PC-9 (cell line): ENCODE results near the gene IGF1.

Experiments
- EZH2 ChIP-seq: fragments of 200-600 bp; sonication (generic); IDR thresholded peaks from 2 replicates; pipeline ENCODE4 v1.8.0; 2017; ENCODE audit warnings: antibody characterized with exemption, low read depth
- TF ChIP-seq, protein P1 (sequence below): fragments of 200-600 bp; sonication (generic); conservative IDR thresholded peaks from 2 replicates; pipeline ENCODE4 v1.6.1; 2017; ENCODE audit warnings: mixed run types, antibody characterized with exemption, mild to moderate bottlenecking, moderate library complexity

DNA sequence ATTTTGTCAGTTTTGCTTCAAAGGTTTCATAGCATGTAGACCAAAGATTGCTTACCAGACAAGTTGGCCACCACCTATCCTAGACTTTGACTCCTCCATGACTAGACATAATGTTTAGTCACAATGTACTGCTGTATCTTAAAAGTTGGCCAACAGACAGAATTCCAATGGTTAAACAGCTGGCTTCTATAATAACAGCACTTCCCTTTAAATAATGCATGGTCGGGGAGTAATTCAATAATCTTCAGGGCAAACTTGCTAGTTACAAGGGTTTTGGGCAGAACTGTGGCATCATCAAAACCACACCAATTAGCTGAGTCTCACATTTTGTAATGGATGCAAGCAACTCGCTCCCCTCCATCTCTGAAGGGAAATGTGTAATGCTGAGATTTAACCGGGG lies 56.9 kb downstream of the IGF1 start:
- TF ChIP-seq, protein P1, sequence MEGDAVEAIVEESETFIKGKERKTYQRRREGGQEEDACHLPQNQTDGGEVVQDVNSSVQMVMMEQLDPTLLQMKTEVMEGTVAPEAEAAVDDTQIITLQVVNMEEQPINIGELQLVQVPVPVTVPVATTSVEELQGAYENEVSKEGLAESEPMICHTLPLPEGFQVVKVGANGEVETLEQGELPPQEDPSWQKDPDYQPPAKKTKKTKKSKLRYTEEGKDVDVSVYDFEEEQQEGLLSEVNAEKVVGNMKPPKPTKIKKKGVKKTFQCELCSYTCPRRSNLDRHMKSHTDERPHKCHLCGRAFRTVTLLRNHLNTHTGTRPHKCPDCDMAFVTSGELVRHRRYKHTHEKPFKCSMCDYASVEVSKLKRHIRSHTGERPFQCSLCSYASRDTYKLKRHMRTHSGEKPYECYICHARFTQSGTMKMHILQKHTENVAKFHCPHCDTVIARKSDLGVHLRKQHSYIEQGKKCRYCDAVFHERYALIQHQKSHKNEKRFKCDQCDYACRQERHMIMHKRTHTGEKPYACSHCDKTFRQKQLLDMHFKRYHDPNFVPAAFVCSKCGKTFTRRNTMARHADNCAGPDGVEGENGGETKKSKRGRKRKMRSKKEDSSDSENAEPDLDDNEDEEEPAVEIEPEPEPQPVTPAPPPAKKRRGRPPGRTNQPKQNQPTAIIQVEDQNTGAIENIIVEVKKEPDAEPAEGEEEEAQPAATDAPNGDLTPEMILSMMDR = no peak
- no peak for TF ChIP-seq EZH2
